H9 (cell line): ENCODE results near the gene CD151. TPM values are rescaled to one million over a fixed set of nuclear protein-coding genes. Genes with fewer than 3 reads are reported as not detected.
A peak's percentile ranks its signal among the peaks of the same experiment; 100 is the strongest.

ENCODE experiments used
- DNase-seq: peaks from one replicate; pipeline ENCODE4 v3.0.0-alpha.2; 2017
- H2AFZ ChIP-seq: one replicate; pipeline ENCODE4 v1.6.1; 2013; ENCODE audit warnings: mild to moderate bottlenecking, low read length, control low read depth, moderate library complexity
- H2AK5ac ChIP-seq: 2 replicates; pipeline ENCODE4 v1.6.1; 2013; ENCODE audit warnings: low read length, control low read depth, mixed read lengths; ENCODE audit not compliant: insufficient read length
- H2BK120ac ChIP-seq: one replicate; pipeline ENCODE4 v1.6.1; 2013; ENCODE audit warnings: low read depth, mild to moderate bottlenecking, low read length, control low read depth, inconsistent platforms; ENCODE audit not compliant: poor library complexity, severe bottlenecking
- H2BK12ac ChIP-seq: 2 replicates; pipeline ENCODE4 v1.6.1; 2013; ENCODE audit warnings: low read length, control low read depth, mixed read lengths, low read depth; ENCODE audit not compliant: insufficient read length
- H2BK15ac ChIP-seq: 2 replicates; pipeline ENCODE4 v1.6.1; 2013; ENCODE audit warnings: low read depth, low read length, control low read depth
- H2BK20ac ChIP-seq: one replicate; pipeline ENCODE4 v1.6.1; 2013; ENCODE audit warnings: low read depth, mild to moderate bottlenecking, low read length, control low read depth, inconsistent platforms; ENCODE audit not compliant: poor library complexity, severe bottlenecking
- H2BK5ac ChIP-seq: 2 replicates; pipeline ENCODE4 v1.6.1; 2013; ENCODE audit warnings: low read length, control low read depth, mixed read lengths; ENCODE audit not compliant: insufficient read length
- H3K14ac ChIP-seq: 2 replicates; pipeline ENCODE4 v1.6.1; 2013; ENCODE audit warnings: low read length, control low read depth; ENCODE audit not compliant: insufficient read depth
- H3K18ac ChIP-seq: 2 replicates; pipeline ENCODE4 v1.6.1; 2013; ENCODE audit warnings: low read depth, mild to moderate bottlenecking, mixed read lengths, low read length, control low read depth; ENCODE audit not compliant: insufficient read length
- H3K23ac ChIP-seq: 2 replicates; pipeline ENCODE4 v1.6.1; 2013; ENCODE audit warnings: low read length, control low read depth, mixed read lengths, low read depth; ENCODE audit not compliant: insufficient read length
- H3K23me2 ChIP-seq: 2 replicates; pipeline ENCODE4 v1.6.1; 2013; ENCODE audit warnings: low read depth, mild to moderate bottlenecking, mixed read lengths, low read length, control low read depth; ENCODE audit not compliant: insufficient read length, poor library complexity, severe bottlenecking
- H3K27ac ChIP-seq: 2 replicates; pipeline ENCODE4 v1.5.1; 2013; ENCODE audit warnings: low read length, control low read depth, mixed read lengths, low read depth; ENCODE audit not compliant: insufficient read length
- H3K27me3 ChIP-seq: 2 replicates; pipeline ENCODE4 v1.6.1; 2013; ENCODE audit warnings: low read length, control low read depth, inconsistent platforms; ENCODE audit not compliant: insufficient read depth
- H3K4ac ChIP-seq: 2 replicates; pipeline ENCODE4 v1.6.1; 2013; ENCODE audit warnings: low read depth, mild to moderate bottlenecking, control low read depth, inconsistent platforms, low read length, moderate library complexity
- H3K4me1 ChIP-seq: 2 replicates; pipeline ENCODE4 v1.6.1; 2013; ENCODE audit warnings: low read length, control low read depth, inconsistent platforms; ENCODE audit not compliant: insufficient read depth
- H3K4me2 ChIP-seq: 2 replicates; pipeline ENCODE4 v1.6.1; 2013; ENCODE audit warnings: low read length, control low read depth, mixed read lengths; ENCODE audit not compliant: insufficient read length, insufficient read depth
- H3K56ac ChIP-seq: 2 replicates; pipeline ENCODE4 v1.6.1; 2013; ENCODE audit warnings: low read depth, mild to moderate bottlenecking, mixed read lengths, low read length, control low read depth; ENCODE audit not compliant: insufficient read length
- H3K79me1 ChIP-seq: 2 replicates; pipeline ENCODE4 v1.6.1; 2013; ENCODE audit warnings: low read depth, mild to moderate bottlenecking, moderate library complexity, low read length, control low read depth, inconsistent platforms; ENCODE audit not compliant: insufficient read depth, poor library complexity, severe bottlenecking
- H3K79me2 ChIP-seq: 2 replicates; pipeline ENCODE4 v1.6.1; 2013; ENCODE audit warnings: low read length, control low read depth, inconsistent platforms; ENCODE audit not compliant: insufficient read depth
- H3K9ac ChIP-seq: 2 replicates; pipeline ENCODE4 v1.6.1; 2013; ENCODE audit warnings: low read length, control low read depth, mixed read lengths; ENCODE audit not compliant: insufficient read length; ENCODE audit errors: extremely low read depth
- H3K9me3 ChIP-seq: one replicate; pipeline ENCODE4 v1.6.1; 2013; ENCODE audit warnings: low read depth, low read length, inconsistent platforms; ENCODE audit not compliant: control insufficient read depth
- H3T11ph ChIP-seq: one replicate; pipeline ENCODE4 v1.6.1; 2013; ENCODE audit warnings: mild to moderate bottlenecking, low read length, control low read depth, inconsistent platforms
- H4K20me1 ChIP-seq: one replicate; pipeline ENCODE4 v1.6.1; 2013; ENCODE audit not compliant: control insufficient read depth, insufficient read length, insufficient read depth
- H4K5ac ChIP-seq: 2 replicates; pipeline ENCODE4 v1.6.1; 2013; ENCODE audit warnings: low read depth, mild to moderate bottlenecking, mixed read lengths, low read length, control low read depth; ENCODE audit not compliant: insufficient read length
- H4K8ac ChIP-seq: replicated peaks from 2 replicates; pipeline ENCODE4 v1.6.1; 2013; ENCODE audit warnings: low read length, control low read depth, mixed read lengths, low read depth; ENCODE audit not compliant: insufficient read length
- H4K91ac ChIP-seq: 2 replicates; pipeline ENCODE4 v1.6.1; 2013; ENCODE audit warnings: low read depth, mild to moderate bottlenecking, moderate library complexity, mixed read lengths, low read length, control low read depth; ENCODE audit not compliant: insufficient read length
- H3K27ac Mint-ChIP-seq, 3 experiments: 2 replicates in 2 of 3; 3 replicates in 1 of 3; pipeline ENCODE4 v1.8.0; 2020 to 2021; ENCODE audit warnings: mixed read lengths in 3 of 3, mild to moderate bottlenecking in 1 of 3, moderate library complexity in 1 of 3
- H3K27me3 Mint-ChIP-seq: 2 replicates; pipeline ENCODE4 v1.8.0; 2021; ENCODE audit warnings: low read depth, mild to moderate bottlenecking, moderate library complexity, mixed read lengths
- H3K36me3 Mint-ChIP-seq, 3 experiments: 2 replicates in 2 of 3; 3 replicates in 1 of 3; pipeline ENCODE4 v1.8.0; 2020 to 2021; ENCODE audit warnings: low read depth in 3 of 3, mixed read lengths in 3 of 3; ENCODE audit not compliant: insufficient read depth in 1 of 3
- H3K4me1 Mint-ChIP-seq, 2 experiments: 2 replicates each; pipeline ENCODE4 v1.8.0; 2020; ENCODE audit warnings: mixed read lengths in 2 of 2
- H3K4me3 Mint-ChIP-seq, 2 experiments: 2 replicates in 1 of 2; 3 replicates in 1 of 2; pipeline ENCODE4 v1.8.0; 2020 to 2021; ENCODE audit warnings: mild to moderate bottlenecking in 2 of 2, mixed read lengths in 2 of 2, moderate library complexity in 1 of 2
- H3K9me3 Mint-ChIP-seq, 2 experiments: 2 replicates in 1 of 2; 3 replicates in 1 of 2; pipeline ENCODE4 v1.8.0; 2020; ENCODE audit warnings: mild to moderate bottlenecking in 2 of 2, mixed read lengths in 2 of 2, moderate library complexity in 1 of 2
- CTCF ChIP-seq: fragments of 200-600 bp; sonication (generic); conservative IDR thresholded peaks from 3 replicates; pipeline ENCODE4 v1.8.0; 2021; ENCODE audit warnings: antibody characterized with exemption, mild to moderate bottlenecking
- WGBS: extraction: QIAGEN DNeasy Blood & Tissue Kit; methylation state at CpG from one replicate; pipeline ENCODE4 v1.1.7; 2013; ENCODE audit warnings: missing lambda C conversion rate, low lambda C conversion rate, mixed read lengths; ENCODE audit not compliant: insufficient read length; ENCODE audit errors: extremely low coverage; 5-methylcytosine and 5-hydroxymethylcytosine counted together
- total RNA-seq: library from RNA; stranded (reverse); gene quantifications from 2 replicates; pipeline ENCODE4 v1.2.1, GENCODE V29; 2021

The CD151 gene
- total RNA-seq, 1 experiment from 2014 or later = 138 TPM

- Histone ChIP-seq H4K5ac (no peak overlapping the region), H4K20me1 (no peaks in the 10 kb centered on the region), H2AFZ (no peak overlapping the region), H2BK12ac (no peak overlapping the region), H2BK15ac (no peak overlapping the region), H2AK5ac (no peak overlapping the region), H3K79me2 (no peaks in the 10 kb centered on the region), H4K91ac (no peak overlapping the region), H3K56ac (no peak overlapping the region), H3K4ac (no peak overlapping the region), H3K23me2 (peaks cover 25% of the 10 kb centered on the region), H3K9me3 (no peaks in the 10 kb centered on the region), H4K8ac (no peak overlapping the region), H2BK120ac (no peak overlapping the region), H2BK20ac (no peak overlapping the region), H3K9ac (no peak overlapping the region), H3K79me1 (no peaks in the 10 kb centered on the region), H3K4me1 (no peaks in the 10 kb centered on the region; the same call in 1 of the 2 replicates), H3T11ph (no peak overlapping the region), H3K27me3 (peaks cover 9% of the 10 kb centered on the region; the same call in 1 of the 2 replicates), H3K14ac (no peak overlapping the region), H3K27ac (no peak overlapping the region), H2BK5ac (no peak overlapping the region), H3K18ac (no peak overlapping the region), H3K4me2 (peak overlapping the region; percentile 57), H3K23ac (no peak overlapping the region)
- DNase-seq = no peak
- no CpG with 5 or more reads among the region's 9 CpGs for WGBS
- Mint-ChIP-seq H3K36me3 (peaks cover 8 to 31% (median 22%) of the 10 kb centered on the region in 3 experiments; a peak in 6 of 7 replicates), H3K4me3 (peak overlapping the region; percentile 65 to 79), H3K9me3 (no peaks in the 10 kb centered on the region), H3K27me3 (peaks cover 22% of the 10 kb centered on the region), H3K27ac (no peak overlapping the region), H3K4me1 (peaks cover 23 to 37% of the 10 kb centered on the region in 2 experiments)
- no peak for TF ChIP-seq CTCF
Observed at GRCh38 chr11:833849-834311, 1.1 kb downstream of the CD151 start.
